Heart right ventricle (tissue), 16 donors: ENCODE measurements around the gene SLC19A1. TPM values are rescaled to one million over a fixed set of nuclear protein-coding genes. Genes with fewer than 3 reads are reported as not detected.
A peak's percentile ranks its signal among the peaks of the same experiment; 100 is the strongest.

Experiments
- ATAC-seq, 8 donors: fragments of 200-7000 bp; cut with Tn5 transposase; one replicate each; pipeline ENCODE4 v1.9.1; 2020; ENCODE audit warnings: mild to moderate bottlenecking in 8 of 8, moderate library complexity in 8 of 8, moderate number of reproducible peaks in 1 of 8
- DNase-seq, 2 donors: peaks; one replicate each; pipeline ENCODE4 v3.0.0-alpha.2; 2020
- H3K27ac ChIP-seq, 10 donors: fragments of 200-600 bp; sonication (generic) in 2 of 10; one replicate each; pipeline versions ENCODE4 v1.5.0 to v1.8.0; 2020 to 2022; ENCODE audit warnings: mild to moderate bottlenecking in 3 of 10
- H3K27me3 ChIP-seq, 7 donors: fragments of 200-600 bp; one replicate each; pipeline ENCODE4 v1.8.0; 2021 to 2022; ENCODE audit warnings: mild to moderate bottlenecking in 2 of 7
- H3K36me3 ChIP-seq, 9 donors: fragments of 200-600 bp; sonication (generic) in 1 of 9; one replicate each; pipeline versions ENCODE4 v1.5.0 to v1.8.0; 2020 to 2022; ENCODE audit warnings: mild to moderate bottlenecking in 2 of 9
- H3K4me1 ChIP-seq, 9 donors: fragments of 200-600 bp; sonication (generic) in 1 of 9; one replicate each; pipeline versions ENCODE4 v1.5.0 to v1.8.0; 2020 to 2022; ENCODE audit warnings: mild to moderate bottlenecking in 4 of 9
- H3K4me3 ChIP-seq, 10 donors: fragments of 200-600 bp; sonication (generic) in 2 of 10; one replicate each; pipeline versions ENCODE4 v1.5.0 to v1.8.0; 2020 to 2022; ENCODE audit warnings: mild to moderate bottlenecking in 7 of 10, moderate library complexity in 2 of 10
- H3K9me3 ChIP-seq, 11 donors: fragments of 200-600 bp in 10 of 11; sonication (generic) in 2 of 11; one replicate each; pipeline versions ENCODE4 v1.5.0 to v1.8.0; 2013 to 2022; ENCODE audit warnings: mild to moderate bottlenecking in 2 of 11, control low read depth in 1 of 11, moderate library complexity in 1 of 11
- WGBS, 2 donors: extraction: QIAGEN DNeasy Blood & Tissue Kit; methylation state at CpG; one replicate each; pipeline ENCODE4 v1.1.7; 2013; ENCODE audit warnings: inconsistent platforms in 1 of 2; 5-methylcytosine and 5-hydroxymethylcytosine counted together
- intact Hi-C, 10 donors: fragments of 100-400 bp; cut with DNase I; formaldehyde crosslinking; loops; one replicate each; pipeline versions ENCODE4 v1.11.1 to v1.14.2; 2022
- polyA plus RNA-seq, 2 donors: library from polyadenylated mRNA; stranded (reverse); fragments of 200-250 nt; gene quantifications; one replicate each; pipeline ENCODE4 v1.2.3, GENCODE V29; 2013
- total RNA-seq, 10 donors: library from RNA; stranded (reverse); fragmentation: NEBNext Ultra II Directional in 3 of 10; extraction: Animal tissue kit (Norgen Biotek cat#: 25700) in 3 of 10; gene quantifications; one replicate each; pipeline versions ENCODE4 v1.2.1 to v1.2.4, GENCODE V29; 2021 to 2023
- TF ChIP-seq, protein P1 (sequence below), 9 donors: fragments of 200-600 bp; sonication (generic) in 2 of 9; IDR thresholded peaks; one replicate each; pipeline versions ENCODE4 v1.5.0 to v1.8.0; 2021 to 2022; ENCODE audit warnings: antibody characterized with exemption in 9 of 9, mild to moderate bottlenecking in 5 of 9, moderate library complexity in 1 of 9
- donor health status: Arrhythmogenic right ventricular cardiomyopathy.
- donor health status: ischemic (EF 13 %, LVEDD 7.1; RV severe dilation, severe dysfunction).
- donor health status: healthy with polysubstance abuse.
- donor health status: DM: no; HTN: yes; CAD: no.
- donor health status: DM: no; HTN: no; CAD: no.
- donor health status: ischemic (EF 25% LVEDD 6.9; RV normal size, moderate dysfunction).
- donor health status: ischemic (EF 25% LVEDD 5.7; RV mildly dilated, moderate dysfunction).
- donor health status: healthy.
- donor health status: DM: yes; HTN: yes; CAD: no.
- donor health status: Ischemic cardiomyopathy.
- donor health status: ischemic (EF 35%, LVEDD 5.7; RV mildly dilated, moderate dysfunction).
- donor health status: nonischemic (EF 11% LVEDD 7.7; RV severe dilation, severe dysfunction).
- donor health status: DM: yes; HTN: yes; CAD: no.
- donor health status: PGD.
- donor health status: ischemic (EF 29% LVEDD 5.4; RV normal size, mild dysfunction).
- donor health status: nonischemic (EF 23%, LVEDD 6.1; RV moderate dilation, normal function).

The SLC19A1 gene
- total and polyA plus RNA-seq, 12 donors, result 1.5 to 8.5 (median 3.8) TPM

DNA sequence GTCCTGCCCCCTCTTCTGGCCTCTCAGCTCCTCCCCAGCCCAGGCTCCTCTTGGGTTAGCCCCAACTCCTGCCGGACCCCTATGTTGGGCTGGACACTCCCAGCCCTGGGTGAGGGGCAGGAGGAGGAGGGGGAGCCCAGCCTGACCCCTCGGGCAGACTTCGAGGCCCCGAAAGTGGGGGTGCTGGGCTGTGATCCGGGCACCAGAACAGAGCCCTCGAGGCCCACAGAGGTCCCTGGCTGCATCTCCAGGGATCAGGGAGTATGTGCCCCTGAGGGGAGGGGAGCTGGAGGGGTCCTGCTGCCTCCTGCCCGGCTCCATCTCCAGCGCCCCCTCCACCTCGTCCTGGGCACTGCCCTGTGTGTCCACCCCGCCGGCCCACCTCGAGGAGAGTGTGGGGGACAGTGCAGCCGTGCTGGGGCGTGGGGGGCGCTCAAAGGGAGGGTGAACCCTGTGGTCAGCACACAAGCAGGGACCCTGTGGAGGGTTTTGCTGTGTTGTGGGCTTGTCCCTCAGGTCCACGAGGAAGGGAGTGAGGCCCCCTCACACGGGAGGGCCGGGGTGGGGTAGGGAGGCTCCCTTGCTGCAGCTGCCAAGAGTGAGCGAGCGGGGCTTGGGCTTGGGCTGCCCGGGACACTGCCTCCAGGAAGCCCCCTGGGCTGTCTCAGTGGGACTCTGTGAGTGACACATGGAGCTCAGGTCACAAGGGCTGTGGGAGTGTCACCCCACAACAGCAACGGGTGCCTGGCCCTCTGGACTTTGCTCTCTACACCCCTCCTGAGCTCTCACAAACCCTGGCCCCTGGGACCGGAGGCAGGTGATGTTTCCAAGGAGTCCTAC lies 82.8 kb downstream of the SLC19A1 start:
- TF ChIP-seq, protein P1, sequence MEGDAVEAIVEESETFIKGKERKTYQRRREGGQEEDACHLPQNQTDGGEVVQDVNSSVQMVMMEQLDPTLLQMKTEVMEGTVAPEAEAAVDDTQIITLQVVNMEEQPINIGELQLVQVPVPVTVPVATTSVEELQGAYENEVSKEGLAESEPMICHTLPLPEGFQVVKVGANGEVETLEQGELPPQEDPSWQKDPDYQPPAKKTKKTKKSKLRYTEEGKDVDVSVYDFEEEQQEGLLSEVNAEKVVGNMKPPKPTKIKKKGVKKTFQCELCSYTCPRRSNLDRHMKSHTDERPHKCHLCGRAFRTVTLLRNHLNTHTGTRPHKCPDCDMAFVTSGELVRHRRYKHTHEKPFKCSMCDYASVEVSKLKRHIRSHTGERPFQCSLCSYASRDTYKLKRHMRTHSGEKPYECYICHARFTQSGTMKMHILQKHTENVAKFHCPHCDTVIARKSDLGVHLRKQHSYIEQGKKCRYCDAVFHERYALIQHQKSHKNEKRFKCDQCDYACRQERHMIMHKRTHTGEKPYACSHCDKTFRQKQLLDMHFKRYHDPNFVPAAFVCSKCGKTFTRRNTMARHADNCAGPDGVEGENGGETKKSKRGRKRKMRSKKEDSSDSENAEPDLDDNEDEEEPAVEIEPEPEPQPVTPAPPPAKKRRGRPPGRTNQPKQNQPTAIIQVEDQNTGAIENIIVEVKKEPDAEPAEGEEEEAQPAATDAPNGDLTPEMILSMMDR (IDR thresholded peaks at IDR 0.05), result no peak
- H3K4me3 ChIP-seq, result no peak overlapping the region
- H3K9me3 ChIP-seq, result peaks cover 0 to 24% (median 11%) of the 10 kb centered on the region in 11 donors
- H3K4me1 ChIP-seq, result peaks cover 0 to 30% (median 11%) of the 10 kb centered on the region in 9 donors
- intact Hi-C loops, result loop anchor here in 1 of 10 donors (10.0 kb wide), 1 partner anchor 355 kb away; no protein-coding TSS in a partner anchor
- peaks cover 0 to 20% (median 0%) of the 10 kb centered on the region in 9 donors for H3K36me3 ChIP-seq
- H3K27ac ChIP-seq, result no peak overlapping the region
- no peak for ATAC-seq
- no peaks in the 10 kb centered on the region for H3K27me3 ChIP-seq
- 92 to 93% methylated on average over 20 to 23 of the region's 23 CpGs for WGBS, 2 donors
- peak in 1 of 2 donors; percentile 11 for DNase-seq

DNA sequence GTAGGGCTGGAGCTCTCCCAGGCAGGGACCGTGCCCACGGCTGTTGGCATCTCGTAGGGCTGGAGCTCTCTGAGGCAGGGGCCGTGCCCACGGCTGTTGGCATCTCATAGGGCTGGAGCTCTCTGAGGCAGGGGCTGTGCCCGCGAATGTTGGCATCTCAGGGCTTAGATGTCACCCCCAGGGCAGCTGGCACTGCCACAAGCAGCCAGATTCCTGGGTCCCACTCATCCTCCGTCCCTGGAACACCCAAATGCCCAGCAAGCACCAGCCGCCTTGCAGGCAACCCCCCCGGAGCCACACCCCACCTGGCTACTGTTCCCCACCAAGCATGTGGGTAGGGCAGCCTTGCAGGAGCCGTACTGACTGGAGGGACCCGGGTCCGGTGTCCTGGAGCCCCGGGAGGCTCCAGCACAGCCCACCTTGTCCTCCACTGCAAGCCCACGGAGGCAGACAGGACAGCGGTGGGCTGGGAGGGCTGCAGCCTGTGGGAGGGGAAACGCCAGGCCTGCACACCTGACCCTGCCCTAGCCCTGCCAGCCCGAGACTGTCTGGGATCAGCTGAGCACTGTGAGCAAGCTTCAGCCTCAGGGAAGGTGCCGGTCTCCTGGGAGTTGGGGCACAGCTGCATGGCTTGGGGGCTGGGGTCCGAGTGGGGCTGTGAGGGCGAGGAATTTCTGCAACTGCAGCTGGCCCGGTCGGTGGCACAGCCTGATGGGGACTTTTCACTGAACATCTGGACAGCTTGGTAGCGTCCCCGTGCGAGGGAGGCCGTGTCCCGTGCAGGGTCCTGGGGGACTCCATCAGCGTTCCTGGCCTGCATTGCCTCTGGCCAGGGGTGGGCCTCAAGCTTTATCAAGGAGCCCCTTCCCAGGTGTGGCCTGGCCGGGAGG lies 83.7 kb downstream of the SLC19A1 start:
- Histone ChIP-seq H3K4me1 (peaks cover 0 to 38% (median 11%) of the 10 kb centered on the region in 9 donors), H3K36me3 (peaks cover 0 to 20% (median 0%) of the 10 kb centered on the region in 9 donors), H3K27ac (no peak overlapping the region), H3K9me3 (peaks cover 0 to 24% (median 11%) of the 10 kb centered on the region in 11 donors), H3K27me3 (no peaks in the 10 kb centered on the region), H3K4me3 (no peak overlapping the region)
- 89 to 91% methylated on average over 30 of the region's 30 CpGs for WGBS, 2 donors
- no peak for ATAC-seq
- DNase-seq, result peak in 1 of 2 donors; percentile 14
- intact Hi-C loops, result loop anchor here in 1 of 10 donors (10.0 kb wide), 1 partner anchor 356 kb away; no protein-coding TSS in a partner anchor
- TF ChIP-seq, protein P1 (IDR thresholded peaks at IDR 0.05), result no peak

DNA sequence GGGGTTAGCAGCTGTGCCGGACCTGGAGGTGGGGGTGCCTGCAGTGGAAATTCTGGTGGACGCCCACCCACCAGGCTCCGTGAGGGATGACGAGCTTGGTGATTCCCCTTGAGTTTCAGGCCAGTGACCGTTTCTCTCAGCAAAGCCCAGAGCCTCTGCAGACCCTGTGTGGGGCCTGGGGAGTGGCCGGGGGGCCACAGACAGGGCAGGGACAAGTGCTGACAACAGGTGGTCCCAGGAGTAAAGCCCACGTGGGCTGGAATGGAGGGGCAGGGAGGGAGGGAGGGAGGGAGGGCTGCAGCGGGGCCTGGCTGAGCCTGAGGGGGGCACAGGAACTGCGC lies 84.4 kb downstream of the SLC19A1 start:
- DNase-seq (peak in 1 of 2 donors; percentile 12), ATAC-seq (no peak)
- peaks cover 0 to 44% (median 11%) of the 10 kb centered on the region in 9 donors for H3K4me1 ChIP-seq
- peak overlapping the region in 4 of 10 donors; percentile 4 to 53 (median 30) for H3K4me3 ChIP-seq
- intact Hi-C loops, result loop anchor here in 1 of 10 donors (10.0 kb wide), 1 partner anchor 357 kb away; no protein-coding TSS in a partner anchor
- H3K27me3 ChIP-seq, result no peaks in the 10 kb centered on the region
- H3K36me3 ChIP-seq, result peaks cover 0 to 20% (median 0%) of the 10 kb centered on the region in 9 donors
- H3K9me3 ChIP-seq, result peaks cover 0 to 24% (median 11%) of the 10 kb centered on the region in 11 donors
- no peak overlapping the region for H3K27ac ChIP-seq
- TF ChIP-seq, protein P1 (IDR thresholded peaks at IDR 0.05), result no peak
- WGBS, 2 donors, result 80 to 90% methylated on average over 8 to 9 of the region's 9 CpGs
